H9 (cell line): ENCODE results near the gene TMPRSS3. TPM values are rescaled to one million over a fixed set of nuclear protein-coding genes. Genes with fewer than 3 reads are reported as not detected.

ENCODE experiments used
- DNase-seq: peaks from one replicate; pipeline ENCODE4 v3.0.0-alpha.2; 2017
- H2AFZ ChIP-seq: one replicate; pipeline ENCODE4 v1.6.1; 2013; ENCODE audit warnings: mild to moderate bottlenecking, low read length, control low read depth, moderate library complexity
- H2AK5ac ChIP-seq: 2 replicates; pipeline ENCODE4 v1.6.1; 2013; ENCODE audit warnings: low read length, control low read depth, mixed read lengths; ENCODE audit not compliant: insufficient read length
- H2BK120ac ChIP-seq: one replicate; pipeline ENCODE4 v1.6.1; 2013; ENCODE audit warnings: low read depth, mild to moderate bottlenecking, low read length, control low read depth, inconsistent platforms; ENCODE audit not compliant: poor library complexity, severe bottlenecking
- H2BK12ac ChIP-seq: 2 replicates; pipeline ENCODE4 v1.6.1; 2013; ENCODE audit warnings: low read length, control low read depth, mixed read lengths, low read depth; ENCODE audit not compliant: insufficient read length
- H2BK15ac ChIP-seq: 2 replicates; pipeline ENCODE4 v1.6.1; 2013; ENCODE audit warnings: low read depth, low read length, control low read depth
- H2BK20ac ChIP-seq: one replicate; pipeline ENCODE4 v1.6.1; 2013; ENCODE audit warnings: low read depth, mild to moderate bottlenecking, low read length, control low read depth, inconsistent platforms; ENCODE audit not compliant: poor library complexity, severe bottlenecking
- H2BK5ac ChIP-seq: 2 replicates; pipeline ENCODE4 v1.6.1; 2013; ENCODE audit warnings: low read length, control low read depth, mixed read lengths; ENCODE audit not compliant: insufficient read length
- H3K14ac ChIP-seq: 2 replicates; pipeline ENCODE4 v1.6.1; 2013; ENCODE audit warnings: low read length, control low read depth; ENCODE audit not compliant: insufficient read depth
- H3K18ac ChIP-seq: 2 replicates; pipeline ENCODE4 v1.6.1; 2013; ENCODE audit warnings: low read depth, mild to moderate bottlenecking, mixed read lengths, low read length, control low read depth; ENCODE audit not compliant: insufficient read length
- H3K23ac ChIP-seq: 2 replicates; pipeline ENCODE4 v1.6.1; 2013; ENCODE audit warnings: low read length, control low read depth, mixed read lengths, low read depth; ENCODE audit not compliant: insufficient read length
- H3K23me2 ChIP-seq: 2 replicates; pipeline ENCODE4 v1.6.1; 2013; ENCODE audit warnings: low read depth, mild to moderate bottlenecking, mixed read lengths, low read length, control low read depth; ENCODE audit not compliant: insufficient read length, poor library complexity, severe bottlenecking
- H3K27ac ChIP-seq: 2 replicates; pipeline ENCODE4 v1.5.1; 2013; ENCODE audit warnings: low read length, control low read depth, mixed read lengths, low read depth; ENCODE audit not compliant: insufficient read length
- H3K27me3 ChIP-seq: 2 replicates; pipeline ENCODE4 v1.6.1; 2013; ENCODE audit warnings: low read length, control low read depth, inconsistent platforms; ENCODE audit not compliant: insufficient read depth
- H3K4ac ChIP-seq: 2 replicates; pipeline ENCODE4 v1.6.1; 2013; ENCODE audit warnings: low read depth, mild to moderate bottlenecking, control low read depth, inconsistent platforms, low read length, moderate library complexity
- H3K4me1 ChIP-seq: 2 replicates; pipeline ENCODE4 v1.6.1; 2013; ENCODE audit warnings: low read length, control low read depth, inconsistent platforms; ENCODE audit not compliant: insufficient read depth
- H3K4me2 ChIP-seq: 2 replicates; pipeline ENCODE4 v1.6.1; 2013; ENCODE audit warnings: low read length, control low read depth, mixed read lengths; ENCODE audit not compliant: insufficient read length, insufficient read depth
- H3K56ac ChIP-seq: 2 replicates; pipeline ENCODE4 v1.6.1; 2013; ENCODE audit warnings: low read depth, mild to moderate bottlenecking, mixed read lengths, low read length, control low read depth; ENCODE audit not compliant: insufficient read length
- H3K79me1 ChIP-seq: 2 replicates; pipeline ENCODE4 v1.6.1; 2013; ENCODE audit warnings: low read depth, mild to moderate bottlenecking, moderate library complexity, low read length, control low read depth, inconsistent platforms; ENCODE audit not compliant: insufficient read depth, poor library complexity, severe bottlenecking
- H3K79me2 ChIP-seq: 2 replicates; pipeline ENCODE4 v1.6.1; 2013; ENCODE audit warnings: low read length, control low read depth, inconsistent platforms; ENCODE audit not compliant: insufficient read depth
- H3K9ac ChIP-seq: 2 replicates; pipeline ENCODE4 v1.6.1; 2013; ENCODE audit warnings: low read length, control low read depth, mixed read lengths; ENCODE audit not compliant: insufficient read length; ENCODE audit errors: extremely low read depth
- H3K9me3 ChIP-seq: one replicate; pipeline ENCODE4 v1.6.1; 2013; ENCODE audit warnings: low read depth, low read length, inconsistent platforms; ENCODE audit not compliant: control insufficient read depth
- H3T11ph ChIP-seq: one replicate; pipeline ENCODE4 v1.6.1; 2013; ENCODE audit warnings: mild to moderate bottlenecking, low read length, control low read depth, inconsistent platforms
- H4K20me1 ChIP-seq: one replicate; pipeline ENCODE4 v1.6.1; 2013; ENCODE audit not compliant: control insufficient read depth, insufficient read length, insufficient read depth
- H4K5ac ChIP-seq: 2 replicates; pipeline ENCODE4 v1.6.1; 2013; ENCODE audit warnings: low read depth, mild to moderate bottlenecking, mixed read lengths, low read length, control low read depth; ENCODE audit not compliant: insufficient read length
- H4K8ac ChIP-seq: replicated peaks from 2 replicates; pipeline ENCODE4 v1.6.1; 2013; ENCODE audit warnings: low read length, control low read depth, mixed read lengths, low read depth; ENCODE audit not compliant: insufficient read length
- H4K91ac ChIP-seq: 2 replicates; pipeline ENCODE4 v1.6.1; 2013; ENCODE audit warnings: low read depth, mild to moderate bottlenecking, moderate library complexity, mixed read lengths, low read length, control low read depth; ENCODE audit not compliant: insufficient read length
- H3K27ac Mint-ChIP-seq, 3 experiments: 2 replicates in 2 of 3; 3 replicates in 1 of 3; pipeline ENCODE4 v1.8.0; 2020 to 2021; ENCODE audit warnings: mixed read lengths in 3 of 3, mild to moderate bottlenecking in 1 of 3, moderate library complexity in 1 of 3
- H3K27me3 Mint-ChIP-seq: 2 replicates; pipeline ENCODE4 v1.8.0; 2021; ENCODE audit warnings: low read depth, mild to moderate bottlenecking, moderate library complexity, mixed read lengths
- H3K36me3 Mint-ChIP-seq, 3 experiments: 2 replicates in 2 of 3; 3 replicates in 1 of 3; pipeline ENCODE4 v1.8.0; 2020 to 2021; ENCODE audit warnings: low read depth in 3 of 3, mixed read lengths in 3 of 3; ENCODE audit not compliant: insufficient read depth in 1 of 3
- H3K4me1 Mint-ChIP-seq, 2 experiments: 2 replicates each; pipeline ENCODE4 v1.8.0; 2020; ENCODE audit warnings: mixed read lengths in 2 of 2
- H3K4me3 Mint-ChIP-seq, 2 experiments: 2 replicates in 1 of 2; 3 replicates in 1 of 2; pipeline ENCODE4 v1.8.0; 2020 to 2021; ENCODE audit warnings: mild to moderate bottlenecking in 2 of 2, mixed read lengths in 2 of 2, moderate library complexity in 1 of 2
- H3K9me3 Mint-ChIP-seq, 2 experiments: 2 replicates in 1 of 2; 3 replicates in 1 of 2; pipeline ENCODE4 v1.8.0; 2020; ENCODE audit warnings: mild to moderate bottlenecking in 2 of 2, mixed read lengths in 2 of 2, moderate library complexity in 1 of 2
- CTCF ChIP-seq: fragments of 200-600 bp; sonication (generic); conservative IDR thresholded peaks from 3 replicates; pipeline ENCODE4 v1.8.0; 2021; ENCODE audit warnings: antibody characterized with exemption, mild to moderate bottlenecking
- WGBS: extraction: QIAGEN DNeasy Blood & Tissue Kit; methylation state at CpG from one replicate; pipeline ENCODE4 v1.1.7; 2013; ENCODE audit warnings: missing lambda C conversion rate, low lambda C conversion rate, mixed read lengths; ENCODE audit not compliant: insufficient read length; ENCODE audit errors: extremely low coverage; 5-methylcytosine and 5-hydroxymethylcytosine counted together
- total RNA-seq: library from RNA; stranded (reverse); gene quantifications from 2 replicates; pipeline ENCODE4 v1.2.1, GENCODE V29; 2021

Gene TMPRSS3
- total RNA-seq, 1 experiment from 2014 or later = 0.31 TPM

- Mint-ChIP-seq H3K9me3 (peaks cover 0 to 8% of the 10 kb centered on the region in 2 experiments; a peak in 4 of 5 replicates), H3K4me3 (no peak overlapping the region), H3K27me3 (peaks cover 4% of the 10 kb centered on the region), H3K4me1 (peaks cover 5 to 6% of the 10 kb centered on the region in 2 experiments; a peak in 2 of 4 replicates), H3K36me3 (peaks cover 0 to 3% (median 0%) of the 10 kb centered on the region in 3 experiments; a peak in 2 of 7 replicates), H3K27ac (no peak overlapping the region)
- Histone ChIP-seq H2BK12ac (no peak overlapping the region), H3K18ac (no peak overlapping the region), H3K14ac (no peak overlapping the region), H4K5ac (peak overlapping the region; percentile 57), H3K4ac (no peak overlapping the region), H3T11ph (no peak overlapping the region), H3K9me3 (no peaks in the 10 kb centered on the region), H3K56ac (no peak overlapping the region), H3K9ac (no peak overlapping the region), H2BK120ac (no peak overlapping the region), H2AFZ (no peak overlapping the region), H2BK5ac (no peak overlapping the region), H3K27me3 (no peaks in the 10 kb centered on the region), H4K20me1 (no peaks in the 10 kb centered on the region), H2AK5ac (no peak overlapping the region), H2BK20ac (no peak overlapping the region), H2BK15ac (no peak overlapping the region), H3K79me1 (no peaks in the 10 kb centered on the region), H4K91ac (no peak overlapping the region), H3K4me1 (no peaks in the 10 kb centered on the region), H3K27ac (no peak overlapping the region), H3K23ac (no peak overlapping the region), H4K8ac (no peak overlapping the region), H3K4me2 (no peak overlapping the region), H3K23me2 (no peaks in the 10 kb centered on the region), H3K79me2 (no peaks in the 10 kb centered on the region)
- no CpG with 5 or more reads among the region's 5 CpGs for WGBS
- TF ChIP-seq CTCF = no peak
- DNase-seq = no peak
Measured at GRCh38 chr21:42353623-42354022, 42.2 kb downstream of the TMPRSS3 start.
